Epithelial cell of prostate (primary cell): ENCODE measurements around the gene RANGAP1.

Source experiments
- DNase-seq: peaks from one replicate; pipeline ENCODE4 v3.0.0-alpha.2; 2011; ENCODE audit warnings: low read depth, low spot score
- H3K27ac ChIP-seq: fragments of 450-650 bp; 2 replicates; pipeline ENCODE4 v1.5.1; 2017; ENCODE audit warnings: mild to moderate bottlenecking

Gene RANGAP1

GRCh38 chr22:41285820-41286638 lies at the start of gene RANGAP1:
Gene RANGAP1, minus strand, starts transcription at chr22:41286187. Its CDS starts 5,143 bp downstream, at chr22:41281044.
- peak within 1 kb of the TSS; percentile 99 for H3K27ac ChIP-seq
- DNase-seq, result peak; percentile 95

- H3K27ac ChIP-seq, result no peak overlapping the region
- DNase-seq, result no peak
Measured at GRCh38 chr22:41334951-41335635, 49.1 kb upstream of the RANGAP1 start.

- no peak for DNase-seq
- no peak overlapping the region for H3K27ac ChIP-seq
Measured at GRCh38 chr22:41334215-41334614, 48.2 kb upstream of the RANGAP1 start.

GRCh38 chr22:41333806-41334205 lies 47.8 kb upstream of the RANGAP1 start:
- DNase-seq, result no peak
- H3K27ac ChIP-seq, result no peak overlapping the region

GRCh38 chr22:41332217-41332939 lies 46.4 kb upstream of the RANGAP1 start:
- H3K27ac ChIP-seq, result no peak overlapping the region

GRCh38 chr22:41330169-41330568 lies 44.2 kb upstream of the RANGAP1 start:
- no peak overlapping the region for H3K27ac ChIP-seq
- DNase-seq, result no peak

More at GRCh38 chr22:41332217-41332939, 46.4 kb upstream of the RANGAP1 start:
- DNase-seq, result no peak

GRCh38 chr22:41327124-41327523 lies 41.1 kb upstream of the RANGAP1 start:
- no peak for DNase-seq
- H3K27ac ChIP-seq, result no peak overlapping the region

GRCh38 chr22:41324821-41325528 lies 39.0 kb upstream of the RANGAP1 start:
- DNase-seq, result no peak
- H3K27ac ChIP-seq, result no peak overlapping the region

GRCh38 chr22:41320416-41321240 lies 34.6 kb upstream of the RANGAP1 start:
- no peak overlapping the region for H3K27ac ChIP-seq
- DNase-seq, result no peak

- H3K27ac ChIP-seq, result no peak overlapping the region
- DNase-seq, result no peak
Measured at GRCh38 chr22:41315586-41315985, 29.6 kb upstream of the RANGAP1 start.

- DNase-seq, result no peak
- H3K27ac ChIP-seq, result no peak overlapping the region
Measured at GRCh38 chr22:41314821-41315220, 28.8 kb upstream of the RANGAP1 start.

- H3K27ac ChIP-seq, result no peak overlapping the region
- no peak for DNase-seq
Measured at GRCh38 chr22:41311487-41311886, 25.5 kb upstream of the RANGAP1 start.

GRCh38 chr22:41310336-41310735 lies 24.3 kb upstream of the RANGAP1 start:
- H3K27ac ChIP-seq, result no peak overlapping the region
- no peak for DNase-seq

GRCh38 chr22:41308544-41308947 lies 22.6 kb upstream of the RANGAP1 start:
- no peak overlapping the region for H3K27ac ChIP-seq
- no peak for DNase-seq

- H3K27ac ChIP-seq, result no peak overlapping the region
- no peak for DNase-seq
Measured at GRCh38 chr22:41308054-41308453, 22.1 kb upstream of the RANGAP1 start.

GRCh38 chr22:41305646-41306045 lies 19.7 kb upstream of the RANGAP1 start:
- peak overlapping the region; percentile 36 for H3K27ac ChIP-seq
- no peak for DNase-seq

- H3K27ac ChIP-seq, result peak overlapping the region; percentile 73
- DNase-seq, result no peak
Measured at GRCh38 chr22:41302811-41303210, 16.8 kb upstream of the RANGAP1 start.

- H3K27ac ChIP-seq, result peak overlapping the region; percentile 73
- DNase-seq, result no peak
Measured at GRCh38 chr22:41302021-41302767, 16.2 kb upstream of the RANGAP1 start.
